T-cell (primary cell): ENCODE results near the gene BAZ1A. TPM values are rescaled to one million over a fixed set of nuclear protein-coding genes. Genes with fewer than 3 reads are reported as not detected.

Experiments used
- ATAC-seq, 4 experiments: fragments of 200-7000 bp in 3 of 4; fragments of 150-1000 bp in 1 of 4; cut with Tn5 transposase; replicated peaks in 1 of 4; 1 replicate in 3 of 4; 2 replicates in 1 of 4; pipeline ENCODE4 v1.10.0; 2021; ENCODE audit warnings: moderate library complexity in 3 of 4, mild to moderate bottlenecking in 2 of 4, moderate number of reproducible peaks in 1 of 4
- CTCF ChIA-PET, 2 donors: fragments of 300-600 bp; sonication (Branson Sonifier 250); formaldehyde crosslinking; loops; one replicate each; lab custom pipeline; 2022; ENCODE audit warnings: antibody characterized with exemption in 2 of 2; lab: Charles Lee
- POLR2A ChIA-PET, 2 donors: fragments of 300-600 bp; sonication (Branson Sonifier 250); formaldehyde crosslinking; loops; one replicate each; lab custom pipeline; 2022; ENCODE audit warnings: antibody characterized with exemption in 2 of 2; lab: Charles Lee
- DNase-seq, 35 experiments: peaks; one replicate each; pipeline versions ENCODE4 v3.0.0 to v3.0.0-alpha.2; 2013 to 2023
- H3K27ac ChIP-seq: one replicate; pipeline ENCODE4 v1.5.1; 2013; ENCODE audit warnings: low read length
- H3K27me3 ChIP-seq, 2 experiments: replicated peaks in 1 of 2; 1 replicate in 1 of 2; 2 replicates in 1 of 2; pipeline versions ENCODE4 v1.6.1 to v1.7.0; 2013; ENCODE audit warnings: low read length in 1 of 2, mixed read lengths in 1 of 2; ENCODE audit not compliant: control insufficient read depth in 2 of 2, insufficient read depth in 2 of 2; ENCODE audit errors: extremely low read depth in 1 of 2
- H3K36me3 ChIP-seq, 2 donors: 1 replicate in 1 of 2; 2 replicates in 1 of 2; pipeline versions ENCODE4 v1.6.1 to v1.7.0; 2013; ENCODE audit warnings: low read length in 1 of 2; ENCODE audit not compliant: control insufficient read depth in 2 of 2, insufficient read depth in 1 of 2; ENCODE audit errors: extremely low read depth in 1 of 2
- H3K4me1 ChIP-seq, 2 experiments: 1 replicate in 1 of 2; 2 replicates in 1 of 2; pipeline versions ENCODE4 v1.6.1 to v1.7.0; 2013; ENCODE audit warnings: low read length in 2 of 2, mixed read lengths in 1 of 2; ENCODE audit not compliant: insufficient read depth in 2 of 2, control insufficient read depth in 1 of 2; ENCODE audit errors: extremely low read depth in 1 of 2
- H3K4me3 ChIP-seq, 2 donors: 1 replicate in 1 of 2; 2 replicates in 1 of 2; pipeline versions ENCODE4 v1.5.1 to v1.7.0; 2013; ENCODE audit warnings: mild to moderate bottlenecking in 2 of 2, low read length in 1 of 2, moderate library complexity in 1 of 2; ENCODE audit not compliant: control insufficient read depth in 1 of 2; ENCODE audit errors: extremely low read depth in 1 of 2
- H3K9me3 ChIP-seq: 2 replicates; pipeline ENCODE4 v1.7.0; 2013
- H3K27ac Mint-ChIP-seq, 2 donors: one replicate each; pipeline ENCODE4 v1.8.0; 2020 to 2021; ENCODE audit warnings: mild to moderate bottlenecking in 2 of 2, mixed read lengths in 2 of 2
- H3K27me3 Mint-ChIP-seq, 2 donors: one replicate each; pipeline ENCODE4 v1.8.0; 2021 to 2022; ENCODE audit warnings: mixed read lengths in 2 of 2
- H3K36me3 Mint-ChIP-seq: one replicate; pipeline ENCODE4 v1.8.0; 2021; ENCODE audit warnings: mixed read lengths
- H3K4me1 Mint-ChIP-seq, 3 donors: one replicate each; pipeline ENCODE4 v1.8.0; 2020 to 2022; ENCODE audit warnings: mixed read lengths in 3 of 3, mild to moderate bottlenecking in 1 of 3
- H3K4me3 Mint-ChIP-seq, 3 donors: one replicate each; pipeline ENCODE4 v1.8.0; 2020 to 2022; ENCODE audit warnings: mild to moderate bottlenecking in 3 of 3, mixed read lengths in 3 of 3, moderate library complexity in 3 of 3
- H3K9me3 Mint-ChIP-seq, 3 donors: one replicate each; pipeline ENCODE4 v1.8.0; 2020 to 2022; ENCODE audit warnings: mixed read lengths in 3 of 3
- WGBS: methylation state at CpG from one replicate; pipeline ENCODE4 v1.1.5; 2013; ENCODE audit warnings: missing lambda C conversion rate; ENCODE audit not compliant: insufficient coverage; 5-methylcytosine and 5-hydroxymethylcytosine counted together
- total RNA-seq, 35 experiments: library from RNA in 6 of 35; stranded (reverse) in 6 of 35; fragments of 120-200 nt in 1 of 35; gene quantifications; one replicate each; pipeline versions ENCODE4 v1.2.1 to v1.2.4 and lab custom pipeline; 2013 to 2026

The BAZ1A gene
- total RNA-seq, 5 donors from 2014 or later (not counting 1 experiment from before 2014, with no cell fraction given) = 38.0 to 56.2 (median 44.6) TPM

DNA sequence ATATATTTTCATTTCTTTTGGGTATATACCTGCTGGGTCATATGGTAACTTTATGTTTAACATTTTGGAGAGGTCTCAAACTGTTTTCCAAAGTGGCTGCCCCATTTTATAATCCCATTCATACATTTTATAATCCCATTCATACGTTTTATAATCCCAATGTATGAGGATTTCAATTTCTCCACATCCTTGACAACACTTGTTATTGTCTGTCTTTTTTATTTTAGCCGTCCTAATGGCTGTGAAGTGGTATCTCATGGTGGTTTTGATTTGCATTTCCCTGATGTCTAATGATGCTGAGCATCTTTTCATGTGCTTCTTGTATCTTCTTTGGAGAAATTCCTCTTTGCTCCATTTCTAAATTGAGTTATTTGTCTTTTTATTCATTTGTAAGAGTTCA, 154.0 kb downstream of the BAZ1A start:
- Mint-ChIP-seq H3K4me3 (no peak overlapping the region), H3K4me1 (peaks cover 6 to 9% (median 7%) of the 10 kb centered on the region in 3 donors), H3K36me3 (no peaks in the 10 kb centered on the region), H3K27ac (no peak overlapping the region), H3K9me3 (no peaks in the 10 kb centered on the region), H3K27me3 (no peaks in the 10 kb centered on the region)
- CTCF ChIA-PET = interaction anchor here (0.5 to 1.4 kb wide), 2 partner anchors 49 to 139 kb away, joined by 4 to 5 read pairs; no protein-coding TSS in a partner anchor
- peaks cover 0 to 4% of the 10 kb centered on the region in 2 experiments for H3K4me1 ChIP-seq
- H3K27ac ChIP-seq = no peak overlapping the region
- no CpG with 5 or more reads among the region's 2 CpGs for WGBS
- no peaks in the 10 kb centered on the region for H3K27me3 ChIP-seq
- DNase-seq (no peak), ATAC-seq (no peak)
- no peaks in the 10 kb centered on the region for H3K36me3 ChIP-seq
- no peak overlapping the region for H3K4me3 ChIP-seq
- POLR2A ChIA-PET = no interaction called here
- H3K9me3 ChIP-seq = no peaks in the 10 kb centered on the region

DNA sequence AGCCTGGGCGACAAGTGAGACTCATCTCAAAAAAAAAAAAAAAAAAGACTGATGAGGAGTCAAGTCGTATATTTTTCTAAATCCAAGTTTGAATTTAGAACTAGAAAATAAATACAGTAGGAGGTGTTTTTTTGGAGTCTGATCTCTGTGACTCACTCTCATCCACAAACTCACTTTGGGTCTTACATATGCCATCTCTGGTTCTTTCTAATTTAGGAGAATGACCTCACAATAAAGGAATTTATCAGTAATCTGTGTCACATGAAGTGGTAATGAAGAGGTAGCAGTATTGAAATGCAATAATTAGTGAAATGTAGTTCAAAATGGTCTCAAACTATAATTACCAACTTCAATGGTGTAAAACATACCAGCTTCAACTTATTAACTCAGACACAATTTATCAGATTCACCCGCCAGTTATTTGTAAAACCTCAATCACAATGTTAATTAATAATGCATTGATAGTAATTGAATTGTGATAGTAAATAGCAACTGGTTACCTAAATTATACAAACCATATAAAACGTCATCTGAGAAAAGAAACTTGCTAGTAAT, 156.3 kb downstream of the BAZ1A start:
- H3K36me3 Mint-ChIP-seq = no peaks in the 10 kb centered on the region
- H3K4me3 ChIP-seq = no peak overlapping the region
- no peaks in the 10 kb centered on the region for H3K9me3 ChIP-seq
- H3K27me3 Mint-ChIP-seq = no peaks in the 10 kb centered on the region
- WGBS = no CpG with 5 or more reads among the region's 4 CpGs
- no peak overlapping the region for H3K4me3 Mint-ChIP-seq
- no peaks in the 10 kb centered on the region for H3K36me3 ChIP-seq
- peaks cover 19 to 22% (median 21%) of the 10 kb centered on the region in 3 donors for H3K4me1 Mint-ChIP-seq
- no peak for DNase-seq
- peaks cover 3 to 11% of the 10 kb centered on the region in 2 experiments for H3K4me1 ChIP-seq
- CTCF ChIA-PET = interaction anchor here (0.6 to 1.5 kb wide), 4 partner anchors 9 to 932 kb away, joined by 3 to 5 read pairs (median 4); no protein-coding TSS in a partner anchor
- no peak for ATAC-seq
- H3K27ac ChIP-seq = no peak overlapping the region
- no peaks in the 10 kb centered on the region for H3K27me3 ChIP-seq
- H3K27ac Mint-ChIP-seq = no peak overlapping the region
- POLR2A ChIA-PET = no interaction called here
- H3K9me3 Mint-ChIP-seq = no peaks in the 10 kb centered on the region

- DNase-seq = peak in 4 of 35 experiments; percentile 2 to 12 (median 4)
Observed at GRCh38 chr14:34715127-34715863, 159.9 kb downstream of the BAZ1A start.

GRCh38 chr14:34714320-34715126, 160.6 kb downstream of the BAZ1A start, which contains the start of gene CFL2:
Gene CFL2 (minus strand): TSS chr14:34714593. CDS start chr14:34714540, 53 bp downstream.
- H3K36me3 Mint-ChIP-seq = no peaks in the 10 kb centered on the region
- ATAC-seq = peak; percentile 90 to 94 (median 90)
- H3K4me3 ChIP-seq = peak within 1 kb of the TSS; percentile 64 to 79
- no peaks in the 10 kb centered on the region for H3K27me3 ChIP-seq
- peak within 1 kb of the TSS; percentile 88 to 92 (median 88) for H3K4me3 Mint-ChIP-seq
- ChIA-PET POLR2A (interaction anchor here in 1 of 2 donors (0.5 to 0.9 kb wide), 2 partner anchors 21 to 375 kb away, joined by 3 to 4 read pairs; no protein-coding TSS in a partner anchor), CTCF (interaction anchor here (0.6 to 4.0 kb wide), 3 partner anchors 8 to 12 kb away, joined by 3 to 14 read pairs (median 5); no protein-coding TSS in a partner anchor)
- under 1% methylated on average over 63 of the region's 76 CpGs for WGBS
- no peaks in the 10 kb centered on the region for H3K27me3 Mint-ChIP-seq
- peaks cover 8 to 10% of the 10 kb centered on the region in 2 experiments for H3K4me1 ChIP-seq
- H3K9me3 Mint-ChIP-seq = no peaks in the 10 kb centered on the region
- peaks cover 25 to 33% (median 32%) of the 10 kb centered on the region in 3 donors for H3K4me1 Mint-ChIP-seq
- DNase-seq = peak in 34 of 35 experiments; percentile 45 to 88 (median 68)
- peaks cover 0 to 2% of the 10 kb centered on the region in 2 donors for H3K36me3 ChIP-seq
- H3K9me3 ChIP-seq = no peaks in the 10 kb centered on the region
- peak within 1 kb of the TSS; percentile 86 to 92 for H3K27ac Mint-ChIP-seq
- peak within 1 kb of the TSS; percentile 72 for H3K27ac ChIP-seq

More at GRCh38 chr14:34715127-34715863, 159.9 kb downstream of the BAZ1A start:
- no peaks in the 10 kb centered on the region for H3K27me3 ChIP-seq
- H3K9me3 Mint-ChIP-seq = no peaks in the 10 kb centered on the region
- H3K4me1 ChIP-seq = peaks cover 8 to 10% of the 10 kb centered on the region in 2 experiments
- H3K4me3 Mint-ChIP-seq = peak overlapping the region; percentile 78 to 88 (median 82)
- peak overlapping the region; percentile 48 for H3K27ac ChIP-seq
- no peaks in the 10 kb centered on the region for H3K36me3 Mint-ChIP-seq
- ATAC-seq = peak in 1 of 4 experiments; percentile 42
- H3K4me1 Mint-ChIP-seq = peaks cover 25 to 33% (median 32%) of the 10 kb centered on the region in 3 donors
- CTCF ChIA-PET = interaction anchor here in 1 of 2 donors (0.6 kb wide), 1 partner anchor 8 kb away, joined by 3 read pairs; no protein-coding TSS in a partner anchor
- POLR2A ChIA-PET = interaction anchor here in 1 of 2 donors (0.9 kb wide), 1 partner anchor 22 kb away, joined by 4 read pairs; no protein-coding TSS in a partner anchor
- peaks cover 0 to 2% of the 10 kb centered on the region in 2 donors for H3K36me3 ChIP-seq
- WGBS = no CpG with 5 or more reads among the region's 8 CpGs
- H3K27me3 Mint-ChIP-seq = no peaks in the 10 kb centered on the region
- peak overlapping the region; percentile 62 to 79 for H3K4me3 ChIP-seq
- H3K27ac Mint-ChIP-seq = peak overlapping the region; percentile 65 to 87
- no peaks in the 10 kb centered on the region for H3K9me3 ChIP-seq

GRCh38 chr14:34713681-34714319, 161.4 kb downstream of the BAZ1A start:
- DNase-seq (peak in 18 of 35 experiments; percentile 1 to 46 (median 7)), ATAC-seq (peak in 3 of 4 experiments; percentile 9 to 32 (median 24))
- H3K4me1 ChIP-seq = peaks cover 8 to 10% of the 10 kb centered on the region in 2 experiments
- WGBS = 3% methylated on average over 13 of the region's 33 CpGs
- peaks cover 0 to 2% of the 10 kb centered on the region in 2 donors for H3K36me3 ChIP-seq
- ChIA-PET CTCF (interaction anchor here (0.6 to 4.0 kb wide), 4 partner anchors 9 to 380 kb away, joined by 3 to 14 read pairs (median 6); no protein-coding TSS in a partner anchor), POLR2A (interaction anchor here in 1 of 2 donors (1.2 kb wide), 1 partner anchor 30 kb away, joined by 5 read pairs; no protein-coding TSS in a partner anchor)
- peaks cover 25 to 33% (median 32%) of the 10 kb centered on the region in 3 donors for H3K4me1 Mint-ChIP-seq
- H3K4me3 ChIP-seq = peak overlapping the region; percentile 42 to 79
- no peaks in the 10 kb centered on the region for H3K27me3 Mint-ChIP-seq
- H3K27ac ChIP-seq = peak overlapping the region; percentile 72
- no peaks in the 10 kb centered on the region for H3K36me3 Mint-ChIP-seq
- H3K27me3 ChIP-seq = no peaks in the 10 kb centered on the region
- H3K9me3 ChIP-seq = no peaks in the 10 kb centered on the region
- H3K27ac Mint-ChIP-seq = peak overlapping the region; percentile 86 to 92
- H3K9me3 Mint-ChIP-seq = no peaks in the 10 kb centered on the region
- H3K4me3 Mint-ChIP-seq = peak overlapping the region; percentile 88 to 92 (median 88)
